COLO668 (cell line): ENCODE results near the gene HOXA11.
A peak's percentile ranks its signal among the peaks of the same experiment; 100 is the strongest.

Experiments used
- DNase-seq: peaks from one replicate; lab custom pipeline; 2025; ENCODE audit not compliant: unreplicated experiment; lab: John Stamatoyannopoulos, UW

The HOXA11 gene

GRCh38 chr7:27185013-27185853 is at the start of gene HOXA11:
HOXA11 (minus strand) TSS chr7:27185232; CDS start chr7:27185144, 88 bp downstream.
- DNase-seq, result no peak

- no peak for DNase-seq
These were observed 44.4 kb upstream of the HOXA11 start for GRCh38 chr7:27229448-27229847.

- DNase-seq, result no peak
These were observed 40.2 kb upstream of the HOXA11 start for GRCh38 chr7:27224983-27225934.

GRCh38 chr7:27223941-27224575 is 39.0 kb upstream of the HOXA11 start:
- DNase-seq, result no peak

- no peak for DNase-seq
These were observed 36.3 kb upstream of the HOXA11 start for GRCh38 chr7:27221201-27221797.

GRCh38 chr7:27220440-27220955 is 35.5 kb upstream of the HOXA11 start:
- DNase-seq, result no peak

- no peak for DNase-seq
These were observed 34.8 kb upstream of the HOXA11 start for GRCh38 chr7:27219821-27220220.

GRCh38 chr7:27217951-27218350 is 32.9 kb upstream of the HOXA11 start:
- DNase-seq, result no peak

GRCh38 chr7:27215356-27215755 is 30.3 kb upstream of the HOXA11 start:
- no peak for DNase-seq

- DNase-seq, result no peak
These were observed 29.4 kb upstream of the HOXA11 start for GRCh38 chr7:27214239-27214950.

GRCh38 chr7:27213433-27214238 is 28.6 kb upstream of the HOXA11 start:
- no peak for DNase-seq

- no peak for DNase-seq
These were observed 27.7 kb upstream of the HOXA11 start for GRCh38 chr7:27212497-27213432.

GRCh38 chr7:27211764-27212204 is 26.8 kb upstream of the HOXA11 start:
- DNase-seq, result no peak

GRCh38 chr7:27211084-27211446 is 26.0 kb upstream of the HOXA11 start:
- DNase-seq, result no peak

- DNase-seq, result peak; percentile 58
These were observed 25.5 kb upstream of the HOXA11 start for GRCh38 chr7:27210441-27211083.

GRCh38 chr7:27209933-27210440 is 25.0 kb upstream of the HOXA11 start:
- no peak for DNase-seq

GRCh38 chr7:27208998-27209397 is 24.0 kb upstream of the HOXA11 start:
- DNase-seq, result no peak
